ENCODE measurements around the gene MAD1L1.

The MAD1L1 gene

DNA sequence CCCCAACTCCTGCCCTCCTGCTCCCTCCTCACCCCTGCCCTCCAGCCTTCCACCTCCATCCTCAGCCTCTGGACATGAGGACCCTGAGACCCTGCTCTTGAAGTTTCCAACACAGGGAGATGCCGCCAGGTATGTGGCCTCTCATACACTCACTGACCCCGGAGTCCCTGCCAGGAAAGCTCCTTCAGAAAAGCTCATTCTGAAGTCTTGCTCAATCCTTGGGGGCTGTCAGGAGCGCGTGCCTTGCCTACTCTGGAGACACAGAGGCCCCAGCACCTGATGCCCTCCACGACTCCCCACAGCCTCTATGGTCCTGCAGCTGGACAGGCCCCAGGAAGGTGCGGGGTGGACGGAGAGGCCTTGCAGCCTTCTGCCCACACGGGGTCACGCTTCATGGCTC is 20.3 kb upstream of the MAD1L1 start:
- no peak for DNase-seq (ENCODE audit: low read depth)
- H3K4me3 ChIP-seq (ENCODE audit: low read length), result no peak overlapping the region
- TF ChIP-seq, protein P1, sequence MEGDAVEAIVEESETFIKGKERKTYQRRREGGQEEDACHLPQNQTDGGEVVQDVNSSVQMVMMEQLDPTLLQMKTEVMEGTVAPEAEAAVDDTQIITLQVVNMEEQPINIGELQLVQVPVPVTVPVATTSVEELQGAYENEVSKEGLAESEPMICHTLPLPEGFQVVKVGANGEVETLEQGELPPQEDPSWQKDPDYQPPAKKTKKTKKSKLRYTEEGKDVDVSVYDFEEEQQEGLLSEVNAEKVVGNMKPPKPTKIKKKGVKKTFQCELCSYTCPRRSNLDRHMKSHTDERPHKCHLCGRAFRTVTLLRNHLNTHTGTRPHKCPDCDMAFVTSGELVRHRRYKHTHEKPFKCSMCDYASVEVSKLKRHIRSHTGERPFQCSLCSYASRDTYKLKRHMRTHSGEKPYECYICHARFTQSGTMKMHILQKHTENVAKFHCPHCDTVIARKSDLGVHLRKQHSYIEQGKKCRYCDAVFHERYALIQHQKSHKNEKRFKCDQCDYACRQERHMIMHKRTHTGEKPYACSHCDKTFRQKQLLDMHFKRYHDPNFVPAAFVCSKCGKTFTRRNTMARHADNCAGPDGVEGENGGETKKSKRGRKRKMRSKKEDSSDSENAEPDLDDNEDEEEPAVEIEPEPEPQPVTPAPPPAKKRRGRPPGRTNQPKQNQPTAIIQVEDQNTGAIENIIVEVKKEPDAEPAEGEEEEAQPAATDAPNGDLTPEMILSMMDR (conservative IDR thresholded peaks at IDR 0.05; ENCODE audit: low read length), result no peak

- H3K4me3 ChIP-seq (ENCODE audit: low read length), result no peak overlapping the region
- DNase-seq (ENCODE audit: low read depth), result no peak
- TF ChIP-seq, protein P1 (conservative IDR thresholded peaks at IDR 0.05; ENCODE audit: low read length), result no peak
These were observed 19.4 kb upstream of the MAD1L1 start for GRCh38 chr7:2251841-2252771.

GRCh38 chr7:2251381-2251780 is 18.6 kb upstream of the MAD1L1 start:
- TF ChIP-seq, protein P1 (conservative IDR thresholded peaks at IDR 0.05; ENCODE audit: low read length), result no peak
- no peak for DNase-seq (ENCODE audit: low read depth)
- no peak overlapping the region for H3K4me3 ChIP-seq (ENCODE audit: low read length)

DNA sequence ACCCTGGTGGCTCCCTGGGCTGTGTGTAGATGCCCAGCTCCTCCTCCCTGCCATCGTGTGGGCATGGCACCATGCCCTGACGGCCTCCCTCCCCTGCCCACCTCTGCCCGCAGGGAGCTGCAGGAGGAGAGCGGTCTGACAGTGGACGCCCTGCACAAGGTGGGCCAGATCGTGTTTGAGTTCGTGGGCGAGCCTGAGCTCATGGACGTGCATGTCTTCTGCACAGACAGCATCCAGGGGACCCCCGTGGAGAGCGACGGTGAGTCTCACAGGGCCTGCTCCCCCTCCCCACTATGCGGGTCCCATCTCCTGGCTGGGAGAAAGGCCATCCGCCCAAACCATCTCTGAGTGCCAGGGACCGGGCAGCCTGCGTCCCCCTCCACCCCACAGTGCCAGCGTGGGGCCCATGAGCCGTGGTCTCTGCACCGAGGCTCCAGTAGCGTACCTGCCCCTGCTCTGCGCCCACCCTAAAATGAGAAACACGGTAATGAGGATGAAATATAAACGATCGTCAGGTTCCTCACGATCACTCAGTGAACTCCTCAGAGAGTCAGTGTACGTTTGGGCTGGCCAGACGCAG is 17.1 kb upstream of the MAD1L1 start:
- TF ChIP-seq, protein P1 (conservative IDR thresholded peaks at IDR 0.05; ENCODE audit: low read length), result no peak
- no peak for DNase-seq (ENCODE audit: low read depth)
- H3K4me3 ChIP-seq (ENCODE audit: low read length), result peak overlapping the region; percentile 45

GRCh38 chr7:2248984-2249694 is 16.4 kb upstream of the MAD1L1 start:
- peak overlapping the region; percentile 45 for H3K4me3 ChIP-seq (ENCODE audit: low read length)
- DNase-seq (ENCODE audit: low read depth), result peak; percentile 98
- TF ChIP-seq, protein P1 (conservative IDR thresholded peaks at IDR 0.05; ENCODE audit: low read length), result peak; percentile 32

- H3K4me3 ChIP-seq (ENCODE audit: low read length), result no peak overlapping the region
- TF ChIP-seq, protein P1 (conservative IDR thresholded peaks at IDR 0.05; ENCODE audit: low read length), result peak; percentile 73
- no peak for DNase-seq (ENCODE audit: low read depth)
These were observed 14.6 kb upstream of the MAD1L1 start for GRCh38 chr7:2247141-2247995.
